ENCODE results near the gene THAP7. TPM values are rescaled to one million over a fixed set of nuclear protein-coding genes. Genes with fewer than 3 reads are reported as not detected.
A peak's percentile ranks its signal among the peaks of the same experiment; 100 is the strongest.

Gene THAP7
- total and polyA plus RNA-seq, 2 of the 13 experiments (the other 11 are each of a cell fraction or from before 2014, with no cell fraction given): 13.0 to 25.5 TPM

- TF ChIP-seq UBTF (CRISPR knock-in tag; IDR thresholded peaks at IDR 0.05) (0 out of 2 replicates have a peak, but pooled peaks have one; percentile 6), TFE3 (CRISPR knock-in tag; IDR thresholded peaks at IDR 0.05) (no peak), HNF4G (IDR thresholded peaks at IDR 0.05; ENCODE audit: borderline replicate concordance, low read depth, low read length) (peak; percentile 32; the same call in 1 of the 2 replicates), HNF4G (CRISPR knock-in tag; IDR thresholded peaks at IDR 0.05; ENCODE audit: borderline replicate concordance, low read depth) (peak; percentile 25; the same call in 1 of the 2 replicates), GLI4 (CRISPR knock-in tag; IDR thresholded peaks at IDR 0.05; ENCODE audit: borderline replicate concordance) (no peak), FUBP1 (CRISPR knock-in tag; IDR thresholded peaks at IDR 0.05; ENCODE audit: borderline replicate concordance) (no peak), MAX (IDR thresholded peaks at IDR 0.05) (0 out of 2 replicates have a peak, but pooled peaks have one; percentile 40), DNMT3B (CRISPR knock-in tag; conservative IDR thresholded peaks at IDR 0.05) (no peak), GABPA (IDR thresholded peaks at IDR 0.05; ENCODE audit: low read depth, low read length) (no peak), GABPA (CRISPR knock-in tag; IDR thresholded peaks at IDR 0.05; ENCODE audit: low read depth) (peak; percentile 63; the same call in 1 of the 2 replicates), GABPB1 (CRISPR knock-in tag; IDR thresholded peaks at IDR 0.05) (peak; percentile 46), ZNF687 (CRISPR knock-in tag; IDR thresholded peaks at IDR 0.05) (peak; percentile 50), THAP11 (CRISPR knock-in tag; IDR thresholded peaks at IDR 0.05) (no peak), GATAD2A (CRISPR knock-in tag; IDR thresholded peaks at IDR 0.05) (0 out of 2 replicates have a peak, but pooled peaks have one; percentile 47), ZNF761 (CRISPR knock-in tag; conservative IDR thresholded peaks at IDR 0.05) (no peak), KMT2B (CRISPR knock-in tag; IDR thresholded peaks at IDR 0.05) (no peak), ZNF225 (CRISPR knock-in tag; IDR thresholded peaks at IDR 0.05) (no peak), ZNF496 (CRISPR knock-in tag; IDR thresholded peaks at IDR 0.05; ENCODE audit: insufficient replicate concordance) (no peak), HDAC1 (CRISPR knock-in tag; IDR thresholded peaks at IDR 0.05) (peak; percentile 42; the same call in 1 of the 2 replicates)
Measured at GRCh38 chr22:20965888-20966855, 35.7 kb downstream of the THAP7 start (continued).
